Upper lobe of right lung (tissue), 1 donor: ENCODE data around the gene NOTCH2. TPM values are rescaled to one million over a fixed set of nuclear protein-coding genes. Genes with fewer than 3 reads are reported as not detected.

Source experiments
- ATAC-seq: fragments of 200-7000 bp; cut with Tn5 transposase; one replicate; pipeline ENCODE4 v1.9.1; 2020; ENCODE audit warnings: mild to moderate bottlenecking, moderate library complexity
- DNase-seq: peaks from one replicate; pipeline ENCODE4 v3.0.0-alpha.2; 2020
- H3K27ac ChIP-seq: fragments of 200-600 bp; one replicate; pipeline ENCODE4 v1.8.0; 2022
- H3K27me3 ChIP-seq: fragments of 200-600 bp; one replicate; pipeline ENCODE4 v1.8.0; 2022; ENCODE audit warnings: mild to moderate bottlenecking
- H3K36me3 ChIP-seq: fragments of 200-600 bp; one replicate; pipeline ENCODE4 v1.8.0; 2022
- H3K4me1 ChIP-seq: fragments of 200-600 bp; one replicate; pipeline ENCODE4 v1.8.0; 2022
- H3K4me3 ChIP-seq: fragments of 200-600 bp; one replicate; pipeline ENCODE4 v1.8.0; 2022; ENCODE audit warnings: mild to moderate bottlenecking
- H3K9me3 ChIP-seq: fragments of 200-600 bp; one replicate; pipeline ENCODE4 v1.8.0; 2022
- CTCF ChIP-seq: fragments of 200-600 bp; IDR thresholded peaks from one replicate; pipeline ENCODE4 v1.8.0; 2022; ENCODE audit warnings: antibody characterized with exemption
- intact Hi-C: fragments of 100-400 bp; cut with DNase I; formaldehyde crosslinking; loops from one replicate; pipeline ENCODE4 v1.11.0; 2022
- total RNA-seq: library from RNA; stranded (reverse); fragmentation: NEBNext Ultra II Directional; extraction: Animal tissue kit (Norgen Biotek cat#: 25700); gene quantifications from one replicate; pipeline ENCODE4 v1.2.1, GENCODE V29; 2021
- donor health status: DM: no; HTN: yes; CAD: no; lungs with severe emphysema.

NOTCH2 gene
- total RNA-seq, 1 donor from 2014 or later = 97.3 TPM

DNA sequence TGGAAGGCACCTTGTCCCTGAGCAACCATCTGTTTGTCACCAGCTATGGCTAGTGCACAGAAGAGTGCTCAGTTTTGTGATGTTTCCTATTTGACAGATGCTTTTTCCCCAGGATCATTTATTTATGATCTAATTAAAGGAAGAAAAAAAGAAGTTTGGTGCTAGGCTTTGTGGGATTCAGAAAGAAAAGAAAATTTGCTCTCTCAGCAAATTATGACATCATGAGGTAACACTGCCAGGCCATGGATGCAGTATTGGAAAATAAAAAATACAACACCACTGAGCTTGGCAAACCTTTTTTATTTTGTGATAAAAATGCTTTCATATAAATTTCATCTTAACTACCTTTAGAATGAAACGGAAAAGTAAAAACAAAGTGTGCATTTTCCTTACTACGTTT, 157.7 kb downstream of the NOTCH2 start:
- DNase-seq (no peak), ATAC-seq (no peak)
- Histone ChIP-seq H3K9me3 (no peaks in the 10 kb centered on the region), H3K27ac (no peak overlapping the region), H3K4me3 (no peak overlapping the region), H3K36me3 (peaks cover 38% of the 10 kb centered on the region), H3K4me1 (no peaks in the 10 kb centered on the region), H3K27me3 (no peaks in the 10 kb centered on the region)
- TF ChIP-seq CTCF = no peak
- intact Hi-C loops = no loop called here

- H3K4me1 ChIP-seq = no peaks in the 10 kb centered on the region
- no peaks in the 10 kb centered on the region for H3K9me3 ChIP-seq
- intact Hi-C loops = no loop called here
- no peak overlapping the region for H3K27ac ChIP-seq
- H3K27me3 ChIP-seq = no peaks in the 10 kb centered on the region
- DNase-seq (no peak), ATAC-seq (no peak)
- H3K4me3 ChIP-seq = no peak overlapping the region
- H3K36me3 ChIP-seq = peaks cover 26% of the 10 kb centered on the region
- TF ChIP-seq CTCF = no peak
Measured at GRCh38 chr1:119910618-119911017, 158.8 kb downstream of the NOTCH2 start.

DNA sequence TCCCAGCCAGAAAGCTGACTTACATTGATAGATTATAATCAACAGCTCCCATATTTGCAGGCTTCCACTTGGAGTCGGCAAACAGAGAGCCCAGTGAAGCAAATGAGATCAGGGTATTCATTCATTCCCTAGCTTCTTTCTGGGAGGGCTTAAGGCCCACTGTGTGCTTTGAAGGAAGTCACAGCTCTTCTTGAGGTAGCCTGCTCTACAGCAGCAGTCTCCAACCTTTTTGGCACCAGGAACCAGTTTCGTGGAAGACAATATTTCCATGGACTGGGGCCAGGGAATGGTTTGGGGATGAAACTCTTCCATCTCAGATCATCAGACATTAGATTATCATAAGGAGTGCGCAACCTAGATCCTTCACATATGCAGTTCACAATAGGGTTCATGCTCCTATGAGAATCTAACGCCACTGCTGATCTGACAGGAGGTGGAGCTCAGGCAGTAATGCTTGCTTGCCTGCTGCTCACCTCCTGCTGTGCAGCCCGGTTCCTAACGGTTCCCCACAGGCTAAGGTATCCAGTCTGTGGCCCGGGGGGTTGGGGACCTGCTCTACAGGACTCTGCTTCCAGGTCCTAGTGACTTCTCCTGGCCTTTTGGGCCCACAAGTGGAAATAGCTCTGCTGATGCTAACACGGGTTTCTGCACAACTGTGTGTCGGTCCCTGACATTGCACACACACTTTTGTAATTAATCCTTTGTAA, 159.4 kb downstream of the NOTCH2 start:
- DNase-seq = no peak
- H3K36me3 ChIP-seq = peaks cover 20% of the 10 kb centered on the region
- no peak overlapping the region for H3K27ac ChIP-seq
- ATAC-seq = no peak
- H3K9me3 ChIP-seq = no peaks in the 10 kb centered on the region
- no peak overlapping the region for H3K4me3 ChIP-seq
- no peaks in the 10 kb centered on the region for H3K27me3 ChIP-seq
- no peaks in the 10 kb centered on the region for H3K4me1 ChIP-seq
- intact Hi-C loops = no loop called here
- no peak for TF ChIP-seq CTCF

DNA sequence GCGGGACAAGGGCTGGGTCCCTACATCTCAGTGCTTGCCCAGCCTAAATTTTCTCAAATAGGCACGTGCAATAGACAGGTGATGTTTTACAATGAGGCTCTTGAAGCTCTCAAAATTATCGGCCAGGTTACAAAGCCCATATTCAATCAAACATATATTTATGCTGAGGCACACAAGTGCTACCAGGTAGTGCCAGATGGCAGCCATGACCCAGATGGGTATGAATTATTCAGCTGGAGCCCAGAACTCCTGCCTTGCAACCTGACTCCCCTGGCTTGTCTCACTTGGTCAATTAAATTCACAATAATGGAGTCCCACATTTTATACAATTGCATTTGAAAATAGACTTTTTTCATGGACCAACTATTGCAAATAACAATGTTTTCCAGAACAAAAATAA, 160.8 kb downstream of the NOTCH2 start:
- no peak for ATAC-seq
- Histone ChIP-seq H3K27me3 (no peaks in the 10 kb centered on the region), H3K4me3 (no peak overlapping the region), H3K36me3 (peaks cover 6% of the 10 kb centered on the region), H3K9me3 (no peaks in the 10 kb centered on the region), H3K4me1 (no peaks in the 10 kb centered on the region), H3K27ac (no peak overlapping the region)
- TF ChIP-seq CTCF = no peak
- no peak for DNase-seq
- intact Hi-C loops = no loop called here

GRCh38 chr1:119906927-119907652, 162.4 kb downstream of the NOTCH2 start:
- DNase-seq (no peak), ATAC-seq (no peak)
- intact Hi-C loops = no loop called here
- H3K36me3 ChIP-seq = no peaks in the 10 kb centered on the region
- H3K9me3 ChIP-seq = no peaks in the 10 kb centered on the region
- TF ChIP-seq CTCF = no peak
- H3K27ac ChIP-seq = no peak overlapping the region
- H3K4me1 ChIP-seq = no peaks in the 10 kb centered on the region
- H3K4me3 ChIP-seq = no peak overlapping the region
- H3K27me3 ChIP-seq = no peaks in the 10 kb centered on the region
